GM18502 (cell line): ENCODE measurements around the gene DRP2.
"Not testable (repeated sequence)": the region's sequence is repeated elsewhere in the genome, so short reads cannot be mapped to it uniquely, and the experiment has no call there.

Experiments
- ATAC-seq: cut with Tn5 transposase; IDR thresholded peaks from one replicate; pipeline ENCODE4 v1.9.1; 2021; ENCODE audit warnings: mild to moderate bottlenecking; ENCODE audit not compliant: unreplicated experiment, poor library complexity

DRP2 gene

DNA sequence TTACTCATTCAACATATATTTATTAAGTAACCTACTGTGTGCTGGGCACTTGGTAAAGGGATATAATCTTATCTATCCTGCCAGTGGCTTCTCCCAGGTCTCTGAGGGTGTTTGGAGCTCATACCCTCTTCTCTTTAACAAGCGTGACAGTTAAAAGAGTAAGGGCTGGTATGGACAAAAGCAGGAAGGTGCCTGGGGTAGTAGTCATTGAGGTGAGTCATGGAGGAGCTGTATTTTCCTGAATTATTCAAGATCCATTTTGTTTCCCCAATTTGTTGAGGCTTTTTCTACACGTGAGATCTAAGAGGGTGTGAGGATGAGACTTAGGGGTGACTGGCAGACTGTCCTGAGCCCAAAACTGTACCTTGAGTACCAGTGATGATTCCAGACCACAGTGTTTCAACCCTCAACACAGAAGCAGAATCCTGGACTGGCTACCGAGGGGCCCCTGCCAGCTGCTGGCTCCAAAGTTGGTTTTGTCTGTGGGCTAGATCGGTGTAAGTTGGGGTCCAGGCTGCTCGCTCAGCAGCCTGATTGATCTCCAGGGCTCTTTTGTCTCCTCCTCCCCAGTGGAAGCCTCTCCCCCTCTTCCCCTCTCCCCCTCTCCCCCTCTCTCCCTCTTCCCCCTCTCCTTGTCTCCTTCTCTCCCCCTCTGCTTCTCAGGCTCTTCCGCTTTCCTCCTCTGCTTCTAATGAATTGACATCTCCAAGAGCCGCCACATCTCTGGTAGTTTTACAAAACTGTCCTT is at the start of gene DRP2:
Gene DRP2, plus strand, starts transcription at position 671 of the 748 bp plus-strand sequence. CDS start 11,862 bp downstream, outside the sequence.
- ATAC-seq: no peak

- ATAC-seq: no peak
Observed at GRCh38 chrX:101171883-101172400, 47.6 kb upstream of the DRP2 start.

- ATAC-seq: no peak
Observed at GRCh38 chrX:101176439-101176838, 43.1 kb upstream of the DRP2 start.

GRCh38 chrX:101184876-101185275 is 34.7 kb upstream of the DRP2 start:
- ATAC-seq: not testable (repeated sequence)

- ATAC-seq: not testable (repeated sequence)
Observed at GRCh38 chrX:101187961-101188360, 31.6 kb upstream of the DRP2 start.

GRCh38 chrX:101190736-101191135 is 28.9 kb upstream of the DRP2 start:
- no peak for ATAC-seq

- ATAC-seq: no peak
Observed at GRCh38 chrX:101191217-101191750, 28.3 kb upstream of the DRP2 start.

DNA sequence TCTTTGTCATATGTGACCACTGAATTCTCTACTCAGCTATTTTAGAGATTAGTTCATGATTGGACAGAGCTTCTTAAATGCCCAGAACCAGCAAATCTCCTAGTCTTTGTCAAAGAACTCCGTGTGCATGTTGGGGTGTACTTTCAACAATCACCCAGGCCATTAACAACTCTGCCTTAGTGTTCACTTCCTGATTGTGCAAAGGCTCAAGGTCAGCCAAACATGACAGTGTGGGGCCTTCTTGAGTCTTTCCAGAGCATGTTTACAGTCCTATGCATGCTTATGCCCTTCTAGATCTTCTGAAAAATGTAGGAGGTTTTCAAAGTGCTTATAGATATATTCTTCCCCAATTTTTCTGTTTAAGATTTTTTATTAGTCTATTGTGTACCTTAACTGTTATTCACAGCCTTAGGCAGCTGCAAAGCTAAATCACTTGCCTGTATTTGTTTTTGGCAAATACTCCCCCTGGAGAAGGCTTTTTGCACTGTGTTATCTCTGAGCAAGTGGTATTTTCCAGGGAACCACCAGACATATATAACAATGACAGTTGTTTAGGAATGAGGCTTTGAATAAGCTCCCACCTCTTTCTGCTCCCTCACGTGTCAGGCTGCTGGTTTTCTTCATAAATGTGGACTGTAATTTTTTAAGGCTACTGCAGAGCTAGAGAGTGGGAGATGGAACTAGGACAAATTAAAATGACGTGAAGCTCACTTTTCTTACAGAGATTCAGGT is 24.0 kb upstream of the DRP2 start:
- ATAC-seq: no peak

DNA sequence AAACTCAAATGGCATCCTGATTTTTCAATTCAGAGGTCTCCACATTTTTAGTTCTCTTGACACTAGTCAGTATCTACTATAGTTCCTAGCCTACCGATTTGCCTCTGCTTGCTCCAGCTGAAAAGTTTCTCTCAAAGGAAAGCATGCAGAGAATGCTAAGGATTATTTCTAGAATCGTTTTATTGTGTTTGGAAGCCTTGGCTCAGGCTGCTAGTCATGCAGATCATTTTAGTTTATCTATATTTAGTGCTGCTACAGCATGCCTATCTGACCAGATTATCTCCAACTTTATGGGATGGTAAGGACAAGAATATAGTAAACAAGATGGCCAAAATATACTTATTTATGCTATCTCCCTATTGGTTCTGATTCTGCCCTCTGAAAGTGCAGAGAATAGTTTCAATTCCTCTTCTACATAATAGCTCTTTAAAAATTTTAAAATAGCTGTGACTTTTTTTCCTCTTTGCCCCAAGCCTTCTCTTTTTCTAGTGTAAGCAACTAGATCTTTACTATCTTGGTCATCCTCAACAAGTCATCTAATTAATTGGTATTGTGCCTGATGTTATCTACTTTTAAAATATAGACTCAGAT is 15.7 kb upstream of the DRP2 start:
- ATAC-seq: no peak

DNA sequence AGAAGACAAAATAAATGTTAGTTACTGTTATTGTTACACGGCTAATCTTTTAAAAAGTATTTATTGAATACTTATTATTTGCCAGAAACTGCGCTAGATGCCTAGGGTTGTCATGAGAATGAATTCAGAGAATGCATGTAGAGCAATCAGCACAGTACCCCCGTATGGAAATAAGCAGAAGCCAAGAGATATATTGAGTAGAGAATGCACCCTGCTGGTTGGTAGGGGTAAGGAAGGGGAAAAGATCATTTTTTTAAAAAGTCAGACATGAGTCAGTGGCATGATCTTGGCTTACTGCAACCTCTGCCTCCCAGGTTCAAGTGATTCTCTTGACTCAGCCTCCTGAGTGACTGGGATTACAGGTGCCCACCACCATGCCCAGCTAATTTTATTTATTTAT is 13.1 kb upstream of the DRP2 start:
- ATAC-seq: peak; percentile 77

- peak; percentile 72 for ATAC-seq
Observed at GRCh38 chrX:101208152-101208905, 11.3 kb upstream of the DRP2 start.

- no peak for ATAC-seq
Observed at GRCh38 chrX:101210630-101211029, 9.0 kb upstream of the DRP2 start.

GRCh38 chrX:101217689-101218088 is 1.9 kb upstream of the DRP2 start:
- no peak for ATAC-seq

DNA sequence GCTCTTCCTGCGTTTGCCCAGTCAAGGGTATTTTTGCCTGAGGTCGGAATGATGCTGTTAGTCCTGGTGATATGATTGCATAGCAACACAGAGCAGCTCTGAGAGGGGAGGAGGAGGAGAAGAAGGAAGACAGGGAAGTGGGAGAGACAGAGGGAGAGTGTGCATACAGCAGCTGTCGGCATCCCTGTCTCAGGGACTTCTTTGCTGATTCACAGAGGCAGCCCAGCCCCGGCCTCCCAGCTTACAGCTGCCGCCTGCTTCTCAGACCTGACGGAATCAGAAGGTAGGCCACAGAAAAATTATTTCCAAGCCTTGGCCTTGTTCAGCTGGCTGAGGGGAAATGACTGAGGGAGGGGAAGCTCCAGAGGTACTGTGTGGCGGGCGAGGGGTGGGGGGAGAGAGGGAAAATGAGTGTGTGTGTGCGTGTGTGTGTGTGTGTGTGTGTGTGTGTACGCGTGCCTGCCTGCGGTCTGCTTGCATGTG is 319 bp downstream of the DRP2 start:
- ATAC-seq: no peak

DNA sequence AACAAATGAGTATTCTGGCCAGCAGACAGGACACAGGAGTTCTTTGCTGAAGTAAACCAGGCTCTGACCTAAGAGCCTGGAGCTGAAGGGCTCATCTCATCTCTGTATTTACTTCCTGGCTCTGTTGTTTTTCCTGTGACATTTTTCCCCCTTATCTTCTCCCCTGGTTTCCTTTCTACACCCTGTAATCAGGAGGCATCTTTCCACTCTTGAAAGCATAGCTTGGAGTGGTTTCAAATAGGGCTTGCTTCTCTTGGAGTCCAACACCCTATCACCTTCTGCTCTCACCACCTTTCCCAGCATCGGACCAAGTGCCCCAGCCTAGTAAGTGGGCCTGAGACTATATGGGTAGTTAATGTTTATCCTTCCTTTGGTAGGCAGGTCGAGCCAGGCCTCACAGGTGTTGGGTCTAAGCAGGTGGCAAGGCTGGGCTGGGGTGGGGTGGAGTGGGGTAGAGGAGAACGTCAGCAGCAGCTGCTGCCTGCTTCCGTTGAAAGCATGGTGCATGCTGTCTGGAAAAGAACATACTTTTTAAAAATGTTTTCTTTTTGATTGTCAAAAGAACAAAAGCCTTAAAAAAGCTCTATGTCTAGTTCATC is 1.2 kb downstream of the DRP2 start:
- no peak for ATAC-seq

GRCh38 chrX:101223226-101223625 is 3.6 kb downstream of the DRP2 start:
- peak; percentile 61 for ATAC-seq

GRCh38 chrX:101229170-101229569 is 9.6 kb downstream of the DRP2 start:
- no peak for ATAC-seq

DNA sequence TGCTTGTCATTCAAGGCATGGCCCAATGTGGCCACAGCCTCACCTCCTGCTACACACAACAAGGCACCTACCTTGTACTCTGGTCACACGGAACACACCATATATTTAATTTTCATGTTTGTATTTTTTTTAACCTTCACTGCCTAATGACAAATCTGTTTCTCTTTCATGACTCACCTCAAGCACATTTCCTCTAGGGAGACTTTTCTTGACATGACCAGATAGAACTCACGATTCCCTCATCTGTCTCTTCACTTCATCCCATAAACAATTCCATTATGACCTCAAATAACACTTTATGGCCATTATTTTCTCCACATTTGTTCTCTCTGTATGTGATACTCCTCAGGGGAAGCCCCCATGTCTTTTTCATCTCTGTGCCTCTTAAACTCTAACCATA is 11.1 kb downstream of the DRP2 start:
- ATAC-seq: no peak

- no peak for ATAC-seq
Observed at GRCh38 chrX:101231080-101231479, 11.5 kb downstream of the DRP2 start.

DNA sequence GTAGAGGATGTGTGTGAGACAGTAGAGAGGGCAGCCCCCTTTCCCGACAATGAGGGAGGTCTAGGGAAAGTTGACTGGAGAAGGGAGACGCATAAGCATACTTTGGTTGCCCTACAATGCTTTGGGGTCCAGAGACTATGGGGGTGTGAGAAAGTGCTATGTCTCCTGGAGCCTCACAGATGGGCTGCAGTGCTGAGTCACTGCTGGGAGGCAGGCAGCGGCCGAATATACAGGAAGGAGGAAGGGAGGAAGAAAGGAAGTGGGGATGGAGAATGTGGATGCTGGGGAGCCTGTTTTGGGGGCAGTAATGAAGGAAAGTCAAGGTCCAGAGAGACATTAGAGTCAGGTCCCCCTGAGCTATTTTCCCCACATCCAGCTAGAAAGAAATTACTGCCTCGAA is 12.7 kb downstream of the DRP2 start:
- ATAC-seq: no peak
